ENCODE results near the gene KLRD1.
"Not testable (repeated sequence)": the region's sequence is repeated elsewhere in the genome, so short reads cannot be mapped to it uniquely, and the experiment has no call there.

KLRD1 gene, protein sequence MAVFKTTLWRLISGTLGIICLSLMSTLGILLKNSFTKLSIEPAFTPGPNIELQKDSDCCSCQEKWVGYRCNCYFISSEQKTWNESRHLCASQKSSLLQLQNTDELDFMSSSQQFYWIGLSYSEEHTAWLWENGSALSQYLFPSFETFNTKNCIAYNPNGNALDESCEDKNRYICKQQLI

DNA sequence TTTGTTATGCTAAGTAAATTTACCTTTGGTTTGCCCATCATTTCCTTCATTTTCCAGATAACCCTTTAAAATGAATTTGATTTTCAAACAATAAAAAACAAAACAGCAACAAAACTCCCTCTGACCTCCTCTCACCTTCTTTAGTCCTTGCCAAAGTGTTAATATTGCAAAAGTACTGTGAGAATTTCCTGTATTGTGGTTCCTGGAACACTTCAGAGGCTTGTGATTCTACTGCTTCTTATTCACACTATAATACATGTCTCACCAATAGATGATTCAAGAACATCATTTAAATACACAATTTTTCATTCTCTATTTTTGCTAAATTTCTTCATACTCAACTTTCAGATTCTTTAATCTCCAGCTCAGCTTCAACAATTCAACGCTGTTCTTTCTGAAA lies at the start of gene KLRD1:
Gene KLRD1, plus strand, starts transcription at position 241 of the 400 bp plus-strand sequence. CDS start 208 bp downstream, outside the sequence.
- DNase-seq, result peak; percentile 50

DNA sequence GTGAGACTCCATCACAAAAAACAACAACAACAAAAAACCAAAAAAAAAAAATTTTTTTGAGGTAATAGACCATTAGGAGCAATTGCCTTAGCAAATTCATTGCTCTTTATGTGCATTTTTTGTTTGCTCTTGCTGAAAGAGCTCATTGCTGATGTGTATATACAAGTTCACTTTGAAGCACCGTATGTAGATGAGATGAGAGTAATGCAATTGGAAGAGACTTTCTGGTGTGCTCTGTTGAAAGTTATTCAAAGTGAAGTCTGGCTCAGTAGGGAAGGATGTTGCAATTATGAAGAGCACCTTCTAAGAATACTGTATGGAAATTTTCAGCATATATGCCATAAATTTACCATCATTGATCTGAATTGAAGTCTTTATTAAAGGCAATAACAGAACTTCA lies 46.7 kb upstream of the KLRD1 start:
- no peak for DNase-seq

DNA sequence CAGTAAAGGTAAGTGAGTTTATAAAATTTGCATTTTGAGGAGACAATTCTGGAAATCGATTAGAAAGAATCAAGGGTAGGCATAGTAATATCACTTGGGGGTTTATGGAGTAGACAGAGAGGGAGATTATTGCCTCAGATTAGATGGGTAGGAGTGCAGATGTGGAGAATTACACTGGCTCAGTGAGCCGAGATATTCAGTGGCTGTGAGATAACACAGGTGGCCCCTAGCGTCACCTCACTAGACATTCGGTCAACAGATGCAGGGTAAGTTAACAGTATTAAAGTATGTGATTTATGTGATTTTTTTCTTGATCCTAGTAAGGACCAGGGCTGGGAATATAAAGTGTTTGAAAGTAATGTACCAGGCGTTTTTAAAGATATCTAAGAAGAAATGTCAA lies 39.6 kb upstream of the KLRD1 start:
- no peak for DNase-seq

DNA sequence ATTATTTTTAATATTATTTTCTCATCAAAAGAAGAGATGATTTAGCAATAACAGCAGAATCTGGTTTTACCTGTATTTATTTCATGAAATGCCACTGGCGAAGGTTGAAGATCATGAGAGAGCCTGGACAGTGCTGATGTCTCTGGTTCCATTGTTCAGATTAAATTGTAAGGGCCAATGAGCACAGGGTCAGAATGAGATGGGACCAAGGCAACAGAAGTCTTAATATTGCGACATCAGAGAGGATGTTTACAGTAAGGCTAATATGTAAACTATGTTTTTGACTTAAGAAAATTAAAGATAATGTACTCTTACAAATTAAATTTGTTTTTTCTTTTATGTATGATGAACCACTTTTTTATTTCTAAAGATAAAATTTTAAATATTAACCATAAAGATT lies 35.2 kb upstream of the KLRD1 start:
- DNase-seq, result no peak

DNA sequence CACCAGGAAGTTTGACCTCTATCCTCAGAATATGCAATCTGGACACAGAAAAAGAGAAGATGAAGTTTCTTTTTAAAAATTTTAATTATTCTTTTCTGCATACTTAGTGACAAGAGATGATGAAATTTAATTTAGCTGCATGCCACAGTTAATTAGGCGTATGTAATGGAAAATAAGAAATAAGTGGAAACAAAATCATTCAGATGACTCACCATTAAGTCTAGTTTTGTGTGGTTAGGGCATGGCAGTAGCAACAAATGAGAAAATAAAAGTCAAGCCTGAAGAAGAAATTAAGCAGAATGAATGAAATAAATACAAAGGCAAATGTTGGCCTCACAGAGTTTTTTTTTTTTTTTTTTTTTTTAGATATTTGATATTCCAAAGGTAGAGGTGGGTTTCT lies 30.9 kb upstream of the KLRD1 start:
- DNase-seq, result no peak

DNA sequence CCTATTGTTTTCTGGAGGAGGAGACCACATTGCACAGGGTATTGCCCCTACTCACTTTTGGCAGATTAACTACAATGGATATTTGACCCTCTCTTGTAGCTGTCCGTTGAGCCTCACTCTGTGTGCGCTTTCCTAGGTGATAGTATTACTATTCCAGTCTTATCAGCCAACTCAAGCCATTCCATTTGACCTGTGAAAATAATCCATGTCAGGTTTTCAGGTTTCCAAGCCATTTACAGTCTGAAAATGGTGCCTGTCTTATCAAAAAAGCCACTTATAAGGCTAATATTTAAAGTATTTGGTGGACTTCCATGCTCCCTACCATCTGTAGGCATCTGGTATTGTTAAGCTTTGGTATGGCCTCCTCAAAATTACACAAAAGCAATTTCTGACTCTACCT lies 29.6 kb upstream of the KLRD1 start:
- DNase-seq, result no peak

DNA sequence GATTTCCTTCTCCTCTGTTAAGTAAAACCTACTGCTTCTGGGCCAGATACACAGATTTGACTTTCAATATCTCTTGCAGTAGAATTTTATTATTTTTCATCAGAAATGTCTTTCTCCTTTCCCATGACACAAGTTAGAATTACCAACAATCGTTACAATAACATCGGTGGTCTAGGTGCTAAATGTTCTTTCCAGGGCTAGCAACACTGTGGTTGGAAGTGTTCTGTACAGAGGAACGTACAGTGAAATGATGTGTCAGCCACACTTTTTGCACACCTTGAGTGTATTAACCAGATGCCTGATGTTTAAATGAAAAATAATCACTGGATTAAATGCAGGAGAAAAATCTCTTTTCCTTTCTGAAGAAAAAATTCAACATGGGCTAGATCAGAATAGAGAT lies 27.7 kb upstream of the KLRD1 start:
- peak; percentile 48 for DNase-seq

DNA sequence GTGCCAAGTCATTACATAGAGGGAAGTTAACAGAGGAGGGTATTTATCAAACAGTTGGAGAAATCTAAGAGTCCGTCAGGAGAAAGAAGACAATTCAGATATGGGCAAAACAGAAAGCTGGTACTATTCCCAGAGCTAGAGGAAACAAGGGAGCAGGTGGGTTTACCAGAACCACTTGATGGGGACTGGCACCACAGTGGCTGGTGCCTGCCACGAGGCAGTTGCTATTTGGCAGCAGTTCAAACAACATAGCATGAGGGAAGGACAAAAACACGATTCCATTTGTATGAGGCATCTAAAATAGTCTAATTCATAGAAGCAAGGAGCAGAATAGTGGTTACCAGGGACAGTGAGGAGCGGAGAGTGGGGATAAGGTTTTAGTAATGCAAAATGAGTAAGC lies 24.6 kb upstream of the KLRD1 start:
- DNase-seq, result no peak

DNA sequence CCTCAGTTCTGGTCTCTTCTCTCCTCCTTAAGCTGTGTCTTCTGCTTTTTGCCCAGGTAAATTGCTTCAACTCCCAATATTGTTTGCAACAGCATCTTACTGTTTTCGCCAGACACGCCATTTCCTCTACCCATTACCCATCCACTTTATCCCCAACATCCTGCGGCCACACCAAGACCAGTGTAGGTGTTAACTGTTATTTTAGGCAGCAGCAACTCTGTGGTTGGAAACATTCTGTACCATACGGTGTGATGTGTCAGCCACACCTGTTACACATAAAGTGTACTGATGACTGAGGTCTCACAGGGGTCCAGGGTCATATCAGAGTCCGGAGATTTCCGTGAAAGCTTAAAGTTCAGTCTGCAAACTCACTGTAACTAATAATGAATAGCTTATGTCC lies 21.8 kb upstream of the KLRD1 start:
- DNase-seq, result peak; percentile 42

DNA sequence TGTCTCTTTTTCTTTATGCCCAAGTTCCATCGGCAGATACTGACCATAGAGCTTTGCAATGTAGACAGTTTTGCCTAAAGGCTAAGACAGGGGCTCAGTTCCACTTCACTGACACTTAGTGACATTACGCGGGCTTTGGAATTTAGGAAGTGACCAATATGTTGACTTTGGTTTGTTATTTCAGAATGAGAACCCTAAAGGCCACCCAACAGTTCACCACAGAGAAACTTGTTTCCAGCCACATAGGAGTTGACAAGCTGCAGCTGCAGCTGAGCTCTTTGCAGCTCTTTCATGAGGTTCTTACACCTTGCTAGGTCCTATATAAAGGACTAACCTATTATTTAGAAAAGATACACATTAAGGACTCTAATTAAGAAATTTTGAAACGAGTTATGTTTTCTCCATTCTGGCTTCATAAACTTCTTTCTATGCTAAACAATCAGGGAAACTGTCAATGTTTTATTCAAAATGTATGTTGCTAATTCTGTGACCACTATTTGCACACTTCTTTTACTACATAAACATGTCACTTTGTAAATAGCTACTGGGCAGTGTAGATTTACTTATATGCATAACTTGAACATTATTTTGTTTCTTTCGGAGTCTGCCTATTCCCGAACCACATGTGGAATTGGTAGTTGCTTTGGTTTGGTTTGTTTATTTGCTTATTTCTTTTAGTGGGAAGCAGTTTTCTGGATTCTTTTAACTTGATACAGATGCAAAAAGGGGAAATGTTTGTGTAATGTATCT lies 18.5 kb upstream of the KLRD1 start:
- no peak for DNase-seq

DNA sequence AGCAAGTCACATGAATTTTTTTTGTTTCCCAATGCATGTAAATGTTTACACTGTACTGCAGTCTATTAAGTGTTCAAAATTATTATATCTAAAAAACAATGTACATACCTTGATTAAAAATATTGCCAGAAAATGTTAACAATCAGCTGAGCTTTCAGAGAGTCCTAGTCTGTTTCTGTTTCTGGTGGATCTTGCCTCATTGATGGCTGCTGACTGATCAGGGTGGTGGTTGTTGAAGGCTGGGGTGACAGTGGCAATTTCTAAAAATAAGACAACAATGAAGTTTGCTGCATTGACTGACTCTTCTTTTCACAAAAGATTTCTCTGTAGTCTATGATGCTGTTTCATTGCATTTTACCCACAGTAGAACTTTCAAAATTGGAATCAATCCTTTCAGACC lies 16.6 kb upstream of the KLRD1 start:
- no peak for DNase-seq

DNA sequence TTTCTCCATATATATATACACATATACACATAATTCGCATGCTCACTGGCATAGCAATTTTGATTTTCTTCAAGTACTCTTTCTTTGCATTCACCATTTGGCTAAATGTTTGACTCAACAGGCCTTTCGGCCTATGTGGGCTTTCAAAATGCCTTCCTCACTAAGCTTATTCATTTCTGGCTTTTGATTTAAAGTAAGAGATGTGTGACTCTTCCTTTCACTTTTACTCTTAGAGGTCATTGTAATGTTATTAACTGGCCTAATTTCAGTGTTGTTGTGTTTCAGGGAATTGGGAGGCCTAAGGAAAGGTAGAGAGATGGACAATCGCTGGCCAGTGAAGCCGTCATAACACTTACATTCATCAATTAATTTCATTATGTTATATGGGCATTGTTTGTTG lies 14.5 kb upstream of the KLRD1 start:
- no peak for DNase-seq

DNA sequence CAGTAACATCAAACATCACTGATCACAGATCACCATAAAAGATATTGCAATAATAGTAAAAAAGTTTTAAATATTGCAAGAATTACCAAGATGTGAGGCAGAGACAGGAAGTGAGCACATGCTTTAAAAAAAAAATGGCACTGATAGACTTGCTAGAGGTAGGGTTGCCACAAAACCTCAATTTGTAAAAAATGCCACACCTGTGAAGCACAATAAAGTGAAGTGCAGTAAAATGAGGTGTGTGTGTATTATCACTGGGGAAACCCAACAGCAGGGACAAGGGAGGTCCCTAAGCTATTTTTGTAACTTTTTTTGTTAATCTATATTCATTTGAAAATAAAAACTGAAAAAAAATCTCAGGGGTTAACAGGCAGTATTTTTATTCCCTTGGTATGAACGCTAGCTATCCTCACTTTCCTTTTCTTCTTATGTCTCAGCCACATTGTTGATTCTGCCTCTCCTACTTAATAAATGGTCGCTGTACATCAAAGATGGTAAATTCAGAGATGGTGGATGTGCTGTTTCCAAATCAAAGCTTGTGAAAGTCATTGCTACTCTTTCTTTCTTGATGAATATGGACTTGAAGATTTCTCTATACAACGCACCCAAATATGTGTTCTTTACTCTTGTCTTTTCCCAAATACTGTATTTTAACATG lies 14.0 kb upstream of the KLRD1 start:
- peak; percentile 76 for DNase-seq

DNA sequence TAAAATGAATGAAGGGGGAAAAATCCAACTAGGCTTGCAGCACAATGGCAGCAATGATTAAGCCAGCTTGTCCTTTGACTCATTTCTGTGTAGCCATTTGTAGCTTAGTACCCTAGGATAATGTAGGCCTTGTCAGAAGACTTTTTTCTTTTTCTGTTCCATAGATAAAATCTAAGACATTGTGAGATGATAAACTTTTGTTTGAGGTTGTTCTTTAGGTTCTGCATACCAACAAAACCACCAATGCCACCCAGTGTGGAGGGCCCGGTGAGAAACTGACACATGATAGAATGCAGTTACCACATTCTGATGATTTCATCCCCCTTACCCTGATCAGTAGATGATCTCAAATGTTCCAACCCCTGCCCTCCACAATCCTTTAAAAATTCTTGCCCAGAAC lies 6.6 kb upstream of the KLRD1 start:
- DNase-seq, result no peak

DNA sequence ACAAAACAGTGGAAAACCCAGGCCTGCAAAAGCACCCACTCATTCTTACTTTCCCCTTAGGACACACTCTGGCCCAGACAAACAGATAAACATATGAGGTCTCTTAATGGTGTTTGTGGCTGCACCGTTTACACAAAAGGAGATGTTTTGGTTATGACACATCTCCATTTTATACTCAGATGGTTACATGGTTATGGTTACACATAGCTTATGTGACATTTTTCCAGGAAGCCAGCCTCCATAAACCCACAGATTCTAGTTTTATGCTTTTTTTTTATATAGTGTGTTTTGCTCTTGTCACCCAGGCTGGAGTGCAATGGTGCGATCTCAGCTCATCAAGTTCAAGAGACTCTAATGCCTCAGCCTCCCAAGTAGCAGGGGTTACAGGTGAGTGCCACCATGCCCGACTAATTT lies 3.5 kb upstream of the KLRD1 start:
- DNase-seq, result peak; percentile 72

DNA sequence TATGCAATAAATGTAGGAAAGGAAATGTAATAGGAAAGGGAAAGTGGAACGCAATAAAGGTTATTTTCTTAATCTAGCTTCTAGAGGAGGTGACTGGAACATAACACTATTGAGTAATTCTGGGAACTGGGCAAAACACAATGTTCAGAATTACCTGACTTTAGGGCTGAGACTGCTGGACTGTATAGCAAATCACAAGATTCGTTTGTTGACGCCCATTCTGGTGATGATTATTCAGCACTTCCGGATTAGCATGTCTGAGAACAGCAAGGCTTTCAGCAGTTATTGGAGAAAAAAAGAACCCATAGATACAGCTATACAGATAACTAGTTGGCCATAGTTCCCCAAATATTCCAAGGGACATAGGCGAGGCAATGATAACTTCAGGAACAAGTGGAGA lies 2.3 kb upstream of the KLRD1 start:
- peak; percentile 47 for DNase-seq

DNA sequence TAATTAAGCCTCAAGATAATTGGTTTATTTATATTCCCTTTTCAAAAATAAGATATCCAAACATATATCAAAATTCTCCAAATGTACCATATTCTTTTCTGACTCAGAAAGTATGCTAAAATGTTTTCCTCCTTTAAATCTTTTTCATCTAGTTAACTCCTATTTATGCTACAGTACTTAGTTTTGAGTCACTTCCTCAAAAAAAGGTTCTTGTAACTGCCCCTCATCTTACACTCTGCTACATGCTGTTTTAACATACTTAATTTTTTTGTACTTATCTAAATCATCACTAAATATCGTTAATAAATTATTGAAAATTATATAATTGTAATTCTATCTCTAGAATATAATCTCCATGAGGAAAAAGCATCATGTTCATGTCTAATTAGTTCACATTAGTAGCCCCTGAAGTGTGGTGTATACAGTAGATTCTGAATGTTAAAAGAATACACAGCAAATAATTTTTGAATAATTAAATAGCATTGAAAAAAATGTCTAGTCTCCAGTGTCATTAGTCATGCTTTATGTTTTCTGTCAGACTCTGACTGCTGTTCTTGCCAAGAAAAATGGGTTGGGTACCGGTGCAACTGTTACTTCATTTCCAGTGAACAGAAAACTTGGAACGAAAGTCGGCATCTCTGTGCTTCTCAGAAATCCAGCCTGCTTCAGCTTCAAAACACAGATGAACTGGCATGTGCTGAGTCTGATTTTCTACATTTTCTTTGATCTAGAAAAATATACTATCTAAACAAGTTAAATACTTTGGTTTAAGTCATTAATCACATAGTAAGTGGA lies 3.5 kb downstream of the KLRD1 start:
- DNase-seq, result peak; percentile 54

DNA sequence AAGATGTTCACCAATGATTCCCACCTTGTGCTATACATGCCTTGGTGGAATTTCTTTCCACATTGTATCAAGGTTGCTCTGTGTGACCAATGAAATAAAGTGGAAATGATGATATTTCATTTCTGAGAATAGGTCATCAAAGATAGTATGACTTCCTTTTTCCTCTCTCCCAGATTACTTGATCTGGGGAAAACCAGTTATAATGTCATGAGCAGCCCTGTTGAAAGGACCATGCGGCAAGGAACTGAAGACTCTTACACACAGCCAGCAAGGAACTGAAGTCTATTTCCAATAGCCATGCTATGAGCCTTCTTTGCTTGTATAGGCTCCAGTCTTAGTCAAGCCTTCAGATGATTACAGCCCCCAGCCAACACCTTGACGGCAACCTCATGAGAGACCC lies 11.7 kb downstream of the KLRD1 start:
- no peak for DNase-seq

DNA sequence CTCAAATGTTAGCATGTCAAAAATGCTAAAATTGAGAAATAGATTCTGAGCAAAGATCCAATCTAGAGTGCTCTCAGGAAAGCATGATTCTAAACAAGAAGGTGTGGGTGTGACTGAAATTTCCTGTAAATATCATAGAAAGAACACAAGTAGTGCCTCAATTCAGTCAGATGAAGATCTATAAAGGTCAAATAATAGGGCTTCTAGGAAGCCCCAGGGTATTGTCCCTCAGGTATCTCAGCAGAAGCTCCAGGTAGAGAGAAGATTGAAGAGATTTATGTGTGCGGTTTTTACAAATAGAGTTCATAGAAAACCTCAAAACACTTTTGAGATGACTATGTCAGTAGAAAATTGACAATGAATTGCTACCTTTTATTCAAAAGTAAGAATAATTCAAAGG lies 13.0 kb downstream of the KLRD1 start:
- DNase-seq, result no peak

DNA sequence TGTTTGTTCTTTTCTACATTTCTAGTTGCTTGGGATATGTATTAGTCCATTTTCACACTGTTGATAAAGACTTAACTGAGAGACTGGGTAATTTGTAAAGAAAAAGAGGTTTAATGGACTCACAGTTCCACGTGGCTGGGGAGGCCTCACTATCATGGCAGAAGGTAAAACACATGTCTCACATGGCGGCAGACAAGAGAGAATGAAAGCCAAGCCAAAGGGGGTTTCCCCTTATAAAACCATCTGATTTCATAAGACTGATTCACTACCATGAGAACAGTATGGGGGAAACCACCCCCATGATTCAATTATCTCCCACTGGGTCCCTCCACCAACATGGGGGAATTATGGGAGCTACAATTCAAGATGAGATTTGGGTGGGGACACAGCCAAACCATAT lies 21.0 kb downstream of the KLRD1 start:
- DNase-seq, result not testable (repeated sequence)

DNA sequence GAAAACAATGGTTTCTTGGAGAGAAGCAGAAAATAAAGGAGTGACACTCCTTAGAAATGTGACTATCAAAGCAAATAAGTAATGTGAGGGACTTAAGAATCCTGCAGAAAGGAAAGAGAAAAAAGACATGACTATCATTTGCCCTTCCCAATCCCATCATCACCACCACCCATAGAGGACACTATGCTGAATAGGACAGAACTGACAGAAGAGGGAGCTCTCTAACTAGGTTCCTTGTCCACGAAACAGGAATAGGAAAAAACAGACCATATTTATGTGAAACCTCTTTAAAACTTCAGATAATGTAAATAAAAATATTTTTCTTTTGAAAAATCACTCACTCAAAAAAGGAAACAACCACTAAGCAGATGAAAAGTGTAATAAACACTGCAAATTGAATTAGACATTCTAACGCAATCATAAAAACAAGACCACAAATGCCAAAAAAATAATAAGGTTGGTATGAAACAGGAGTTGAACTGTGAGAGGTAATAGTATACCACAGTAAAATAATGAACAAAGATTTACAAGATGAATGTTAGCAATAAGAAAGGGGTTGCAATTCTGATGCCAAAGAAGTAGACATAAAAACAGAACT lies 24.1 kb downstream of the KLRD1 start:
- DNase-seq, result peak; percentile 51

DNA sequence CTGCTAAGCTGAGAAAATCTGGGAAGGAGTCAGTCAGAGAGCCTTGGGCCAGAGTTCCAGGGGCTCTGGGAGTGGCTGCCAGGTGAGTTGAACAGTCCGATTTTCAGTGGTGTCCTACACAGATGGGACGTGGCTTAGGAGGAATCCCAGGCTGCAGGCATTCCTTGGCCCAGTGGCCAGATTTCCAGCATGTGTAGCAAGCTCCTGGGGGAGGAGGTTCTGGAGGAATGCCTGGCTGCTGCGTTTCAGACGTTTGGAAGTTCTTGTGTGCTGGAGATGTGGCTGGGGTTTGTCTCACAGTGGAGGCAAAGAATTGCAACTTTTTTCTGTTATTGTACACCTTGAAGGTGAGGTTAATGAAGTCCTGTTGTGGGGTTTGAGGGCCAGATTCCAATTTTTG lies 28.5 kb downstream of the KLRD1 start:
- not testable (repeated sequence) for DNase-seq

DNA sequence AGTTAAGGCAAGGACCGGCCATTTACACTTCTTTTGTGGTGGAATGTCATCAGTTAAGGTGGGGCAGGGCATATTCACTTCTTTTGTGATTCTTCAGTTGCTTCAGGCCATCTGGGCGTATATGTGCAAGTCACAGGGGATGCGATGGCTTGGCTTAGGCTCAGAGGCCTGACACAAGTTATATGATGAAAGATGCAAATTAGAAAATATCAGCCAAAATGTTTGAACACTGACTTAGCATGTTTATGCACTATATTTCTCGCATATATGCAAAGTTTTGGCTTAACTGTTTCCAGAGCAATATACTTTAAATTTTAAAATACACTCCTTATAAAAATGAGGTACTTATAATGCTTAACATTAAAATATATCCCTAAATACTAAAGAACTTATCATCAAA lies 30.8 kb downstream of the KLRD1 start:
- DNase-seq, result not testable (repeated sequence)
